K562 (cell line): ENCODE results near the gene FUNDC1. TPM values are rescaled to one million over a fixed set of nuclear protein-coding genes. Genes with fewer than 3 reads are reported as not detected.
A peak's percentile ranks its signal among the peaks of the same experiment; 100 is the strongest.

Experiments
- PTTG1 ChIP-seq: fragments of 450-650 bp; IDR thresholded peaks from 2 replicates; pipeline ENCODE4 v1.6.1; 2016; ENCODE audit warnings: low read depth, mild to moderate bottlenecking, missing genetic modification characterization, missing compliant biosample characterization
- RBM25 ChIP-seq: fragments of 200-400 bp; formaldehyde crosslinking; IDR thresholded peaks from 2 replicates; pipeline ENCODE4 v1.6.1; 2018; ENCODE audit warnings: low read length, low read depth, moderate library complexity; ENCODE audit not compliant: severe bottlenecking
- SAFB ChIP-seq: fragments of 200-400 bp; formaldehyde crosslinking; IDR thresholded peaks from 2 replicates; pipeline ENCODE4 v1.6.1; 2017; ENCODE audit warnings: low read depth, low read length, borderline replicate concordance
- SMAD4 ChIP-seq: fragments of 250-450 bp; sonication (Bioruptor Pico); conservative IDR thresholded peaks from 2 replicates; pipeline ENCODE4 v1.8.0; 2021; ENCODE audit warnings: inconsistent platforms, mild to moderate bottlenecking, moderate library complexity
- SRSF3 ChIP-seq: fragments of 200-400 bp; formaldehyde crosslinking; IDR thresholded peaks from 2 replicates; pipeline ENCODE4 v1.6.1; 2016; ENCODE audit warnings: mild to moderate bottlenecking, low read length, moderate library complexity; ENCODE audit not compliant: insufficient read depth
- STAT5A ChIP-seq: IDR thresholded peaks from 2 replicates; pipeline ENCODE4 v1.6.1; 2012; ENCODE audit warnings: low read length, inconsistent platforms, borderline replicate concordance
- TCFL5 ChIP-seq: fragments of 250-450 bp; sonication (Bioruptor Pico); conservative IDR thresholded peaks from 2 replicates; pipeline ENCODE4 v1.6.1; 2021; ENCODE audit warnings: mild to moderate bottlenecking, moderate library complexity, matching md5 sums
- XRCC4 ChIP-seq: IDR thresholded peaks from one replicate; pipeline ENCODE4 v1.6.1; 2011; ENCODE audit not compliant: insufficient read depth, insufficient read length; ENCODE audit errors: extremely low read depth
- YBX1 ChIP-seq: fragments of 450-650 bp; IDR thresholded peaks from 2 replicates; pipeline ENCODE4 v1.7.1; 2016; ENCODE audit warnings: mild to moderate bottlenecking
- ZNF121 ChIP-seq: sonication (generic); formaldehyde crosslinking; conservative IDR thresholded peaks from 2 replicates; pipeline ENCODE4 v1.8.0; 2022; ENCODE audit warnings: missing genetic modification reagents
- ZNF175 ChIP-seq: fragments of 200-800 bp; sonication (Bioruptor generic); IDR thresholded peaks from 2 replicates; pipeline ENCODE4 v1.6.1; 2016; ENCODE audit warnings: low read depth, mild to moderate bottlenecking, missing genetic modification characterization, missing compliant biosample characterization
- ZNF253 ChIP-seq: fragments of 250-450 bp; sonication (Bioruptor Pico); conservative IDR thresholded peaks from 2 replicates; pipeline ENCODE4 v1.6.1; 2021; ENCODE audit warnings: mild to moderate bottlenecking
- ZNF3 ChIP-seq: fragments of 250-450 bp; sonication (Bioruptor Pico); IDR thresholded peaks from 2 replicates; pipeline ENCODE4 v1.5.0; 2021; ENCODE audit warnings: mild to moderate bottlenecking, moderate library complexity
- ZNF431 ChIP-seq: sonication (generic); formaldehyde crosslinking; IDR thresholded peaks from 2 replicates; pipeline ENCODE4 v1.8.0; 2022; ENCODE audit warnings: mild to moderate bottlenecking, missing genetic modification reagents
- polyA plus RNA-seq, 8 experiments: library from polyadenylated mRNA; depleted of rRNA in 4 of 8; stranded (reverse) in 5 of 8; unstranded in 3 of 8; fragments of >200 nt; fragmentation: Nextera tagmentation in 2 of 8; fragmentation: Illumina TruSeq in 1 of 8; extraction: Ambion mirVana in 2 of 8; extraction: Trizol in 1 of 8; gene quantifications; 2 replicates each; pipeline versions ENCODE4 v1.2.1 to v1.2.3, GENCODE V29; 2011 to 2014; ENCODE audit warnings: inconsistent platforms in 1 of 8, missing spikeins in 1 of 8
- total RNA-seq, 7 experiments: library from RNA; depleted of rRNA in 6 of 7; stranded (reverse); fragments of >200 nt in 6 of 7; fragmentation: Illumina TruSeq in 2 of 7; extraction: Trizol in 2 of 7; gene quantifications; 2 replicates each; pipeline versions ENCODE4 v1.2.1 to v1.2.3, GENCODE V29; 2011 to 2021; ENCODE audit warnings: low replicate concordance in 1 of 7
- TF ChIP-seq, protein P1 (sequence below): fragments of 450-650 bp; formaldehyde crosslinking; IDR thresholded peaks from 2 replicates; pipeline ENCODE4 v1.4.0; 2020; ENCODE audit warnings: mild to moderate bottlenecking, moderate library complexity
- TF ChIP-seq, protein P2 (sequence below): fragments of 450-650 bp; IDR thresholded peaks from 2 replicates; pipeline ENCODE4 v1.6.1; 2016
- TF ChIP-seq, protein P3 (sequence below): sonication (generic); formaldehyde crosslinking; IDR thresholded peaks from 2 replicates; pipeline ENCODE4 v1.8.1; 2023; ENCODE audit warnings: mild to moderate bottlenecking, missing genetic modification reagents
- TF ChIP-seq, protein P4 (sequence below): fragments of 450-650 bp; formaldehyde crosslinking; IDR thresholded peaks from 2 replicates; pipeline ENCODE4 v1.4.0; 2020; ENCODE audit warnings: mild to moderate bottlenecking, moderate library complexity
- TF ChIP-seq, protein P5 (sequence below): fragments of 150-350 bp; IDR thresholded peaks from 2 replicates; pipeline ENCODE4 v1.6.1; 2014; ENCODE audit warnings: low read depth, mild to moderate bottlenecking, low read length, borderline replicate concordance

The FUNDC1 gene
- total and polyA plus RNA-seq, 9 of the 15 experiments (the other 6 are each of a cell fraction or from before 2014, with no cell fraction given) = 15.6 to 59.1 (median 29.3) TPM

DNA sequence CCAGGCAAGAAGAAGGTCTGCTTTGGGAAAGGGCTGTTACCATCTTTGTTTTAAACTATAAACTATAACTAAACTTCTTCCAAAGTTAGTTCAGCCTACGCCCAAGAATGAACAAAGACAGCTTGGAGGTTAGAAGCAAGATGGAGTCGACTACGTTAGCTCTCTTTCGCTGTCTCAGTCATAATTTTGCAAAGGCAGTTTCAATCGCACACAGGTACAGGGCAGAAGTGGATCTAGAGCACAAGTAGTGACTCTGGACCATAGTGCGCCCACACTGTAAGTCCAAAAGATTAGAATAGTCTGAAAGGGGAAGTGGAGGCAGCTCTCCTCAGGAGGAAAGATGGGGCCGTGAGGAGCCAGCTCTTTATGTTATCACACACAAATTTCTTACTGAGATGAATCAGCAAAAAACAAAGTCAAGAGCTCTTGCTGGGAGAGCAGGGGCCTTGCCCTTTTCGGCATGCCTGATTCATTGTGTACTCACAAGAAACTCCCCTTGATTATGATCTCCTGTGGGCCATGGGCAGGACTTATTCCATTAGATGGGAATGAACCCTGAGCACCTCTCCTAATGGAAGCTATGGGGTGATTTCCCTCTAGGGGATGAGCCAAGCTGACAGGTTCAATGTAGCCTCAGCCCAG, 58.6 kb downstream of the FUNDC1 start (continued):
- TF ChIP-seq, protein P1, sequence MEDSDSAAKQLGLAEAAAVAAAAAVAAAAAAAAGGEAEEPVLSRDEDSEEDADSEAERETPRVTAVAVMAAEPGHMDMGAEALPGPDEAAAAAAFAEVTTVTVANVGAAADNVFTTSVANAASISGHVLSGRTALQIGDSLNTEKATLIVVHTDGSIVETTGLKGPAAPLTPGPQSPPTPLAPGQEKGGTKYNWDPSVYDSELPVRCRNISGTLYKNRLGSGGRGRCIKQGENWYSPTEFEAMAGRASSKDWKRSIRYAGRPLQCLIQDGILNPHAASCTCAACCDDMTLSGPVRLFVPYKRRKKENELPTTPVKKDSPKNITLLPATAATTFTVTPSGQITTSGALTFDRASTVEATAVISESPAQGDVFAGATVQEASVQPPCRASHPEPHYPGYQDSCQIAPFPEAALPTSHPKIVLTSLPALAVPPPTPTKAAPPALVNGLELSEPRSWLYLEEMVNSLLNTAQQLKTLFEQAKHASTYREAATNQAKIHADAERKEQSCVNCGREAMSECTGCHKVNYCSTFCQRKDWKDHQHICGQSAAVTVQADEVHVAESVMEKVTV (CRISPR knock-in tag) = no peak
- no peak for TF ChIP-seq ZNF431 (CRISPR knock-in tag)
- no peak for TF ChIP-seq ZNF253 (CRISPR knock-in tag)
- TF ChIP-seq, protein P2, sequence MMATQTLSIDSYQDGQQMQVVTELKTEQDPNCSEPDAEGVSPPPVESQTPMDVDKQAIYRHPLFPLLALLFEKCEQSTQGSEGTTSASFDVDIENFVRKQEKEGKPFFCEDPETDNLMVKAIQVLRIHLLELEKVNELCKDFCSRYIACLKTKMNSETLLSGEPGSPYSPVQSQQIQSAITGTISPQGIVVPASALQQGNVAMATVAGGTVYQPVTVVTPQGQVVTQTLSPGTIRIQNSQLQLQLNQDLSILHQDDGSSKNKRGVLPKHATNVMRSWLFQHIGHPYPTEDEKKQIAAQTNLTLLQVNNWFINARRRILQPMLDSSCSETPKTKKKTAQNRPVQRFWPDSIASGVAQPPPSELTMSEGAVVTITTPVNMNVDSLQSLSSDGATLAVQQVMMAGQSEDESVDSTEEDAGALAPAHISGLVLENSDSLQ = no peak
- no peak for TF ChIP-seq YBX1
- no peak for TF ChIP-seq SRSF3
- TF ChIP-seq PTTG1 = peak; percentile 88
- no peak for TF ChIP-seq ZNF3 (CRISPR knock-in tag)
- TF ChIP-seq, protein P3, sequence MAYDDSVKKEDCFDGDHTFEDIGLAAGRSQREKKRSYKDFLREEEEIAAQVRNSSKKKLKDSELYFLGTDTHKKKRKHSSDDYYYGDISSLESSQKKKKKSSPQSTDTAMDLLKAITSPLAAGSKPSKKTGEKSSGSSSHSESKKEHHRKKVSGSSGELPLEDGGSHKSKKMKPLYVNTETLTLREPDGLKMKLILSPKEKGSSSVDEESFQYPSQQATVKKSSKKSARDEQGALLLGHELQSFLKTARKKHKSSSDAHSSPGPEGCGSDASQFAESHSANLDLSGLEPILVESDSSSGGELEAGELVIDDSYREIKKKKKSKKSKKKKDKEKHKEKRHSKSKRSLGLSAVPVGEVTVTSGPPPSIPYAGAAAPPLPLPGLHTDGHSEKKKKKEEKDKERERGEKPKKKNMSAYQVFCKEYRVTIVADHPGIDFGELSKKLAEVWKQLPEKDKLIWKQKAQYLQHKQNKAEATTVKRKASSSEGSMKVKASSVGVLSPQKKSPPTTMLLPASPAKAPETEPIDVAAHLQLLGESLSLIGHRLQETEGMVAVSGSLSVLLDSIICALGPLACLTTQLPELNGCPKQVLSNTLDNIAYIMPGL (CRISPR knock-in tag) = no peak
- no peak for TF ChIP-seq ZNF121
- no peak for TF ChIP-seq RBM25
- TF ChIP-seq, protein P4, sequence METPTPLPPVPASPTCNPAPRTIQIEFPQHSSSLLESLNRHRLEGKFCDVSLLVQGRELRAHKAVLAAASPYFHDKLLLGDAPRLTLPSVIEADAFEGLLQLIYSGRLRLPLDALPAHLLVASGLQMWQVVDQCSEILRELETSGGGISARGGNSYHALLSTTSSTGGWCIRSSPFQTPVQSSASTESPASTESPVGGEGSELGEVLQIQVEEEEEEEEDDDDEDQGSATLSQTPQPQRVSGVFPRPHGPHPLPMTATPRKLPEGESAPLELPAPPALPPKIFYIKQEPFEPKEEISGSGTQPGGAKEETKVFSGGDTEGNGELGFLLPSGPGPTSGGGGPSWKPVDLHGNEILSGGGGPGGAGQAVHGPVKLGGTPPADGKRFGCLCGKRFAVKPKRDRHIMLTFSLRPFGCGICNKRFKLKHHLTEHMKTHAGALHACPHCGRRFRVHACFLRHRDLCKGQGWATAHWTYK (CRISPR knock-in tag) = peak; percentile 95
- no peak for TF ChIP-seq XRCC4
- TF ChIP-seq TCFL5 (CRISPR knock-in tag) = peak; percentile 67; the same call in 1 of the 2 replicates
- TF ChIP-seq SMAD4 (CRISPR knock-in tag) = peak; percentile 94
- no peak for TF ChIP-seq STAT5A
- no peak for TF ChIP-seq SAFB
- 0 out of 2 replicates have a peak, but pooled peaks have one; percentile 60 for TF ChIP-seq ZNF175 (CRISPR knock-in tag)
- TF ChIP-seq, protein P5, sequence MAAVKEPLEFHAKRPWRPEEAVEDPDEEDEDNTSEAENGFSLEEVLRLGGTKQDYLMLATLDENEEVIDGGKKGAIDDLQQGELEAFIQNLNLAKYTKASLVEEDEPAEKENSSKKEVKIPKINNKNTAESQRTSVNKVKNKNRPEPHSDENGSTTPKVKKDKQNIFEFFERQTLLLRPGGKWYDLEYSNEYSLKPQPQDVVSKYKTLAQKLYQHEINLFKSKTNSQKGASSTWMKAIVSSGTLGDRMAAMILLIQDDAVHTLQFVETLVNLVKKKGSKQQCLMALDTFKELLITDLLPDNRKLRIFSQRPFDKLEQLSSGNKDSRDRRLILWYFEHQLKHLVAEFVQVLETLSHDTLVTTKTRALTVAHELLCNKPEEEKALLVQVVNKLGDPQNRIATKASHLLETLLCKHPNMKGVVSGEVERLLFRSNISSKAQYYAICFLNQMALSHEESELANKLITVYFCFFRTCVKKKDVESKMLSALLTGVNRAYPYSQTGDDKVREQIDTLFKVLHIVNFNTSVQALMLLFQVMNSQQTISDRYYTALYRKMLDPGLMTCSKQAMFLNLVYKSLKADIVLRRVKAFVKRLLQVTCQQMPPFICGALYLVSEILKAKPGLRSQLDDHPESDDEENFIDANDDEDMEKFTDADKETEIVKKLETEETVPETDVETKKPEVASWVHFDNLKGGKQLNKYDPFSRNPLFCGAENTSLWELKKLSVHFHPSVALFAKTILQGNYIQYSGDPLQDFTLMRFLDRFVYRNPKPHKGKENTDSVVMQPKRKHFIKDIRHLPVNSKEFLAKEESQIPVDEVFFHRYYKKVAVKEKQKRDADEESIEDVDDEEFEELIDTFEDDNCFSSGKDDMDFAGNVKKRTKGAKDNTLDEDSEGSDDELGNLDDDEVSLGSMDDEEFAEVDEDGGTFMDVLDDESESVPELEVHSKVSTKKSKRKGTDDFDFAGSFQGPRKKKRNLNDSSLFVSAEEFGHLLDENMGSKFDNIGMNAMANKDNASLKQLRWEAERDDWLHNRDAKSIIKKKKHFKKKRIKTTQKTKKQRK = no peak
